NCI-H345 treated with DMSO at 0.1 percent for 48 hours (cell line): Measurements from ENCODE around the gene RPS3.
A peak's percentile ranks its signal among the peaks of the same experiment; 100 is the strongest.
"Not testable (repeated sequence)": the region's sequence is repeated elsewhere in the genome, so short reads cannot be mapped to it uniquely, and the experiment has no call there.

Experiments used
- DNase-seq: peaks from one replicate; lab custom pipeline; 2025; ENCODE audit not compliant: unreplicated experiment; lab: John Stamatoyannopoulos, UW

RPS3 gene

GRCh38 chr11:75399344-75400145 lies at the start of gene RPS3:
RPS3 (plus strand) TSS chr11:75399518; CDS start chr11:75399548, 30 bp downstream.
- DNase-seq = peak; percentile 87

- DNase-seq = no peak
Observed at GRCh38 chr11:75349521-75350116, 49.7 kb upstream of the RPS3 start.

- no peak for DNase-seq
Observed at GRCh38 chr11:75350122-75350742, 49.1 kb upstream of the RPS3 start.

- DNase-seq = peak; percentile 18
Observed at GRCh38 chr11:75350743-75351540, 48.4 kb upstream of the RPS3 start.

GRCh38 chr11:75351541-75351790 lies 47.9 kb upstream of the RPS3 start, which contains the start of gene ARRB1:
ARRB1 (minus strand) TSS chr11:75351661; CDS start chr11:75351607, 54 bp downstream.
- no peak for DNase-seq

- no peak for DNase-seq
Observed at GRCh38 chr11:75351791-75352587, 47.3 kb upstream of the RPS3 start.

- no peak for DNase-seq
Observed at GRCh38 chr11:75352588-75353206, 46.6 kb upstream of the RPS3 start.

- no peak for DNase-seq
Observed at GRCh38 chr11:75355051-75355450, 44.3 kb upstream of the RPS3 start.

- no peak for DNase-seq
Observed at GRCh38 chr11:75356613-75357012, 42.7 kb upstream of the RPS3 start.

- not testable (repeated sequence) for DNase-seq
Observed at GRCh38 chr11:75362285-75362684, 37.0 kb upstream of the RPS3 start.

- no peak for DNase-seq
Observed at GRCh38 chr11:75365711-75366181, 33.6 kb upstream of the RPS3 start.

GRCh38 chr11:75366826-75367225 lies 32.5 kb upstream of the RPS3 start:
- not testable (repeated sequence) for DNase-seq

GRCh38 chr11:75369560-75370255 lies 29.6 kb upstream of the RPS3 start:
- no peak for DNase-seq

GRCh38 chr11:75371949-75372876 lies 27.1 kb upstream of the RPS3 start:
- no peak for DNase-seq

- no peak for DNase-seq
Observed at GRCh38 chr11:75373201-75373600, 26.1 kb upstream of the RPS3 start.

- no peak for DNase-seq
Observed at GRCh38 chr11:75374646-75375045, 24.7 kb upstream of the RPS3 start.

GRCh38 chr11:75375626-75376025 lies 23.7 kb upstream of the RPS3 start:
- DNase-seq = no peak

- no peak for DNase-seq
Observed at GRCh38 chr11:75376175-75376574, 23.1 kb upstream of the RPS3 start.
